Duodenal mucosa (tissue), 2 donors: ENCODE results near the gene NVL.

Source experiments
- H3K27ac ChIP-seq: one replicate; pipeline ENCODE4 v1.7.0; 2013; ENCODE audit warnings: low read depth, low read length
- H3K27me3 ChIP-seq, 2 donors: one replicate each; pipeline ENCODE4 v1.7.0; 2013; ENCODE audit warnings: low read length in 2 of 2, control low read depth in 1 of 2; ENCODE audit not compliant: insufficient read depth in 2 of 2, control insufficient read depth in 1 of 2
- H3K36me3 ChIP-seq, 2 donors: one replicate each; pipeline ENCODE4 v1.7.0; 2013; ENCODE audit warnings: low read length in 2 of 2, control low read depth in 1 of 2; ENCODE audit not compliant: insufficient read depth in 2 of 2, control insufficient read depth in 1 of 2
- H3K4me1 ChIP-seq, 2 donors: one replicate each; pipeline ENCODE4 v1.7.0; 2013; ENCODE audit warnings: low read length in 2 of 2, control low read depth in 1 of 2; ENCODE audit not compliant: insufficient read depth in 2 of 2, control insufficient read depth in 1 of 2
- H3K4me3 ChIP-seq, 2 donors: one replicate each; pipeline ENCODE4 v1.7.0; 2013; ENCODE audit warnings: low read length in 2 of 2, low read depth in 1 of 2
- H3K9ac ChIP-seq, 2 donors: one replicate each; pipeline ENCODE4 v1.7.0; 2013; ENCODE audit warnings: low read length in 2 of 2, low read depth in 1 of 2
- H3K9me3 ChIP-seq, 2 donors: one replicate each; pipeline ENCODE4 v1.7.0; 2013; ENCODE audit warnings: low read length in 2 of 2, control low read depth in 1 of 2; ENCODE audit not compliant: control insufficient read depth in 1 of 2

Gene NVL

GRCh38 chr1:224329842-224330753 lies at the start of gene NVL:
TSS of gene NVL (minus strand) at chr1:224330172. CDS start at chr1:224330127, 45 bp downstream.
- Histone ChIP-seq H3K9ac (peak within 1 kb of the TSS; percentile 77 to 93), H3K36me3 (peaks cover 4 to 7% of the 10 kb centered on the region in 2 donors), H3K27ac (peak within 1 kb of the TSS; percentile 46), H3K4me3 (peak within 1 kb of the TSS; percentile 87 to 93), H3K9me3 (no peaks in the 10 kb centered on the region), H3K4me1 (peaks cover 12 to 26% of the 10 kb centered on the region in 2 donors), H3K27me3 (no peaks in the 10 kb centered on the region)

- no peaks in the 10 kb centered on the region for H3K9me3 ChIP-seq
- H3K4me1 ChIP-seq: peaks cover 2 to 15% of the 10 kb centered on the region in 2 donors
- no peak overlapping the region for H3K27ac ChIP-seq
- H3K4me3 ChIP-seq: no peak overlapping the region
- peaks cover 31 to 47% of the 10 kb centered on the region in 2 donors for H3K36me3 ChIP-seq
- no peak overlapping the region for H3K9ac ChIP-seq
- no peaks in the 10 kb centered on the region for H3K27me3 ChIP-seq
These were observed 49.1 kb upstream of the NVL start for GRCh38 chr1:224378855-224379631.

- Histone ChIP-seq H3K27me3 (no peaks in the 10 kb centered on the region), H3K4me1 (peaks cover 2 to 15% of the 10 kb centered on the region in 2 donors), H3K4me3 (no peak overlapping the region), H3K9me3 (no peaks in the 10 kb centered on the region), H3K27ac (no peak overlapping the region), H3K36me3 (peaks cover 41 to 53% of the 10 kb centered on the region in 2 donors), H3K9ac (no peak overlapping the region)
These were observed 47.7 kb upstream of the NVL start for GRCh38 chr1:224377676-224378006.

GRCh38 chr1:224375059-224375458 lies 45.1 kb upstream of the NVL start:
- Histone ChIP-seq H3K27me3 (no peaks in the 10 kb centered on the region), H3K27ac (no peak overlapping the region), H3K36me3 (peaks cover 55 to 73% of the 10 kb centered on the region in 2 donors), H3K4me3 (no peak overlapping the region), H3K9me3 (no peaks in the 10 kb centered on the region), H3K9ac (no peak overlapping the region), H3K4me1 (peaks cover 2 to 15% of the 10 kb centered on the region in 2 donors)

DNA sequence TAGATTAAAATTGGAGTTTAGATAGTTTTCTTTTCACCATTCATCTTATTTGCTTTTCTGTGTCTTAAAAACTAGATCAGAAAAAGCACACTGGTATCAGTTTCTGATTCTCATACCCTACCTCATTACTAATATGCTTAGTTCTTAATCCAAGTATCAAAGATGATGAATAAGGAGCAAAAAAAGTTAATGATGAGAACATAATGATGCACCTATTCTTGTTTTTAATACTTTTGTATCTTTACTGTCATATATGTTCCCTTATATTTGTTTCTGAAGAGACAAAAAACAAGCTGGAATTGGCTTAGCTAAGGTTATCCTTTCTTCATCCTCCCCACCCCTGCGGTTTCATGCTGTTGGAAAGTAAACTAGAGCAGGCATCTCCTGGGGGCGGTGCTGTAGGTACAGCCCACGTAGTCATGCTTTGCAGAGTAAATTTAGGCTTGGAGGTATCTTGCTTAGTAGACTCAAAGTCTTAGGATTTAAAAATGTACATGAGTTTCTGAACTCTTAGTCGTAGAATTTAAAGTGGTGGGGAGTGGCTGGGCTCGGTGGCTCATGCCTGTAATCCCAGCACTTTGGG lies 43.1 kb upstream of the NVL start:
- Histone ChIP-seq H3K27ac (no peak overlapping the region), H3K4me3 (no peak overlapping the region), H3K9ac (no peak overlapping the region), H3K36me3 (peaks cover 44 to 77% of the 10 kb centered on the region in 2 donors), H3K4me1 (peaks cover 0 to 6% of the 10 kb centered on the region in 2 donors), H3K27me3 (no peaks in the 10 kb centered on the region), H3K9me3 (no peaks in the 10 kb centered on the region)

GRCh38 chr1:224368409-224368808 lies 38.4 kb upstream of the NVL start:
- Histone ChIP-seq H3K36me3 (peaks cover 29 to 56% of the 10 kb centered on the region in 2 donors), H3K4me1 (no peaks in the 10 kb centered on the region), H3K27me3 (no peaks in the 10 kb centered on the region), H3K9ac (no peak overlapping the region), H3K4me3 (no peak overlapping the region), H3K27ac (no peak overlapping the region), H3K9me3 (no peaks in the 10 kb centered on the region)

GRCh38 chr1:224359207-224359606 lies 29.2 kb upstream of the NVL start:
- Histone ChIP-seq H3K4me3 (no peak overlapping the region), H3K9ac (no peak overlapping the region), H3K27ac (no peak overlapping the region), H3K27me3 (no peaks in the 10 kb centered on the region), H3K4me1 (peaks cover 23 to 25% of the 10 kb centered on the region in 2 donors), H3K36me3 (peaks cover 0 to 2% of the 10 kb centered on the region in 2 donors), H3K9me3 (no peaks in the 10 kb centered on the region)

DNA sequence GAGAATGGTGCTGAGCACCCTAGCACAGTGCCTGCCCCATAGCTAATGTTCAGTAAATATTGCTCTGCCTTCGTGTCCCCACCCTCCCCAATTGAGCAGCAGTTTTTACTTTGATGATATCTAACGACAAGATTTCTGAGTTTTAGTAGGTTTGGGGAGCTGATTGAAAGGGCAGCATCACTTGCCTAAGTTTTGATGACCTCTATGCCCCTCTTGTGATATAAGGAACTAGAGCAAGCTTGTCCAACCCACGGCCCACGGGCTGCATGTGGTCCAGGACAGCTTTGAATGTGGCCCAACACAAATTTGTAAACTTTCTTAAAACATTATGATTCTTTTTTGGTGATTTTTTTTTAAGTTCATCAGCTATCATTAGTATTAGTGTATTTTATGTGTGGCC lies 28.3 kb upstream of the NVL start:
- peak overlapping the region; percentile 59 to 86 for H3K9ac ChIP-seq
- H3K27ac ChIP-seq: no peak overlapping the region

DNA sequence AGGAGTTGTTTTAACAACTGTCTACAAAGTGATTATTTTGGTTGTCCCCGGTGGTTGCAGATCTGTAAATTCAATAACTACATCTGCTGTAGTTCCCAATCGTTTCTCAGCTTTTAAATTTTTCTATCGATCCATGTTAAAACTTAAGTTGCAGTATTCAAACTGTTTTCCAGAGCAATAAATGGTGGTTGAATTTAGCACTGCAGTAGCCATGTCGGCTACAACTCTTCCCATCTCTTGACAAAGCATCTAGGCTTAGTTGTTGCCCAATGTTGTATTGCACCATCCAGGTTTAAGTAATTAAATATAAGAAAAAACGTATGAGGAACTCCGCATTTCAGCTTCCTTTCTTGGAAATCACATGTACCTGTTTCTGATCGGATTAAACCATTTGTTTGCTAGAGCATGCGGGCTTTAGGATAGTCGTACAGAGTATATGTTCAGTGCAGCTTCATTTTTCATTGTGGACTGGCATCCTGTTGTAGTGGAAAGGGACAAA lies 27.7 kb upstream of the NVL start:
- H3K9me3 ChIP-seq: no peaks in the 10 kb centered on the region
- peak overlapping the region; percentile 59 to 86 for H3K9ac ChIP-seq
- peaks cover 31 to 33% of the 10 kb centered on the region in 2 donors for H3K4me1 ChIP-seq
- peak overlapping the region; percentile 75 to 94 for H3K4me3 ChIP-seq
- no peaks in the 10 kb centered on the region for H3K27me3 ChIP-seq
- H3K36me3 ChIP-seq: no peaks in the 10 kb centered on the region
- H3K27ac ChIP-seq: peak overlapping the region; percentile 85

More for the DNA sequence above, 28.3 kb upstream of the NVL start:
- H3K36me3 ChIP-seq: no peaks in the 10 kb centered on the region
- no peaks in the 10 kb centered on the region for H3K27me3 ChIP-seq
- no peaks in the 10 kb centered on the region for H3K9me3 ChIP-seq
- H3K4me3 ChIP-seq: peak overlapping the region; percentile 75 to 94
- peaks cover 31 to 33% of the 10 kb centered on the region in 2 donors for H3K4me1 ChIP-seq
